PC-3 (cell line): ENCODE data around the gene NAB1. TPM values are rescaled to one million over a fixed set of nuclear protein-coding genes. Genes with fewer than 3 reads are reported as not detected.

Source experiments
- ATAC-seq: fragments of 200-7000 bp; cut with Tn5 transposase; 2 replicates; pipeline ENCODE4 v1.9.1; 2020; ENCODE audit warnings: mild to moderate bottlenecking, moderate library complexity
- BruUV-seq: library from RNA; stranded (reverse); fragments of 400-500 nt; replicated peaks from 2 replicates; lab custom pipeline; 2021; lab: Mats Ljungman, UMichigan
- CTCF ChIA-PET: fragments of 300-600 bp; sonication (Branson Sonifier 250); formaldehyde crosslinking; loops from one replicate; lab custom pipeline; 2022; ENCODE audit warnings: antibody characterized with exemption; lab: Charles Lee
- POLR2A ChIA-PET: fragments of 300-600 bp; sonication (Branson Sonifier 250); formaldehyde crosslinking; loops from one replicate; lab custom pipeline; 2022; ENCODE audit warnings: antibody characterized with exemption; ENCODE audit not compliant: unreplicated experiment; lab: Charles Lee
- DNase-seq: peaks from one replicate; pipeline ENCODE4 v3.0.0-alpha.2; 2015
- H2AFZ ChIP-seq: fragments of 300-600 bp; sonication (generic); 2 replicates; pipeline ENCODE4 v1.6.0; 2016; ENCODE audit warnings: antibody characterized with exemption, low read length
- H3F3A ChIP-seq: fragments of 300-600 bp; sonication (generic); one replicate; pipeline ENCODE4 v1.6.0; 2017; ENCODE audit warnings: antibody characterized with exemption, low read length, control low read depth, mild to moderate bottlenecking; ENCODE audit not compliant: unreplicated experiment
- H3K27ac ChIP-seq: fragments of 300-600 bp; sonication (generic); 2 replicates; pipeline ENCODE4 v1.5.1; 2016; ENCODE audit warnings: mild to moderate bottlenecking, low read length
- H3K27me3 ChIP-seq: fragments of 300-600 bp; sonication (generic); 2 replicates; pipeline ENCODE4 v1.6.1; 2016; ENCODE audit warnings: low read length, mixed read lengths
- H3K36me3 ChIP-seq: fragments of 300-600 bp; sonication (generic); 2 replicates; pipeline ENCODE4 v1.6.1; 2016; ENCODE audit warnings: low read depth, mixed run types, low read length, mixed read lengths
- H3K4me1 ChIP-seq: fragments of 300-600 bp; sonication (generic); 2 replicates; pipeline ENCODE4 v1.5.1; 2016; ENCODE audit warnings: low read length; ENCODE audit not compliant: insufficient read depth
- H3K4me2 ChIP-seq: fragments of 300-600 bp; sonication (generic); 2 replicates; pipeline ENCODE4 v1.6.0; 2016; ENCODE audit warnings: low read length
- H3K4me3 ChIP-seq: fragments of 300-600 bp; sonication (generic); 2 replicates; pipeline ENCODE4 v1.5.1; 2016; ENCODE audit warnings: mild to moderate bottlenecking, low read length, mixed read lengths
- H3K79me2 ChIP-seq: fragments of 300-600 bp; sonication (generic); 2 replicates; pipeline ENCODE4 v1.6.1; 2017; ENCODE audit warnings: low read length, mixed read lengths
- H3K9ac ChIP-seq: fragments of 300-600 bp; sonication (generic); 2 replicates; pipeline ENCODE4 v1.6.0; 2016; ENCODE audit warnings: mild to moderate bottlenecking, low read length
- H3K9me2 ChIP-seq: fragments of 300-600 bp; sonication (generic); replicated peaks from 2 replicates; pipeline ENCODE4 v1.6.1; 2016; ENCODE audit warnings: mixed run types, low read length, mixed read lengths
- H3K9me3 ChIP-seq: fragments of 300-600 bp; sonication (generic); 2 replicates; pipeline ENCODE4 v1.6.1; 2016; ENCODE audit warnings: low read length, mixed read lengths
- H4K20me1 ChIP-seq: fragments of 300-600 bp; sonication (generic); 2 replicates; pipeline ENCODE4 v1.6.1; 2016; ENCODE audit warnings: low read length, mixed read lengths
- EZH2 ChIP-seq: fragments of 300-600 bp; sonication (generic); IDR thresholded peaks from one replicate; pipeline ENCODE4 v1.6.1; 2017; ENCODE audit warnings: antibody characterized with exemption, mild to moderate bottlenecking, low read length; ENCODE audit not compliant: unreplicated experiment
- EZH2phosphoT487 ChIP-seq: fragments of 300-600 bp; sonication (generic); IDR thresholded peaks from 2 replicates; pipeline ENCODE4 v1.6.1; 2018; ENCODE audit warnings: mild to moderate bottlenecking, antibody characterized with exemption, low read length, borderline replicate concordance
- intact Hi-C: fragments of 100-400 bp; cut with micrococcal nuclease; formaldehyde crosslinking; loops from 2 replicates; pipeline ENCODE4 v1.9.0; 2023
- total RNA-seq: library from RNA; depleted of rRNA; stranded (reverse); fragments of >200 nt; gene quantifications from 2 replicates; pipeline ENCODE4 v1.2.3, GENCODE V29; 2014
- TF ChIP-seq, protein P1 (sequence below): fragments of 300-600 bp; sonication (generic); conservative IDR thresholded peaks from 2 replicates; pipeline ENCODE4 v1.5.1; 2017; ENCODE audit warnings: antibody characterized with exemption, low read depth, mild to moderate bottlenecking, low read length

NAB1 gene
- total RNA-seq, 1 experiment from 2014 or later = 23.1 TPM

DNA sequence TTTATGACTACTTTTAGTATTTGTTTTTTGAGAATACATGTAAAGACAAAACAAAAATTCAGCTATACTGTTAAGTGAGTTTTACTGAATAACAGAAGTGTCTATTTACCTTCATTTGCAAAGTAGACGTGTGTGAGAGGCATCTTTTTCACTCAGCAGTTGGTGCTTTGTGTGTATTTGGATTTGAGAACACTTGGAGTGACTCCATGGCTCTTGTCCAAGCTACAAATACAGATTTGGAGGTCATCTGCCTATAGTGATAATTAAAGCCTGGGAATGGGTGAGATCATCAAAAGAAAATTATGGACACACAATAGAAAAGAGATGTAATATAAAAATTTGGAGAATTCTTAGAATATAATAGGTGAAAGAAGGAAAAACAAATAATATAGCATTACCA, 6.2 kb downstream of the NAB1 start:
- TF ChIP-seq EZH2phosphoT487 = no peak
- TF ChIP-seq, protein P1, sequence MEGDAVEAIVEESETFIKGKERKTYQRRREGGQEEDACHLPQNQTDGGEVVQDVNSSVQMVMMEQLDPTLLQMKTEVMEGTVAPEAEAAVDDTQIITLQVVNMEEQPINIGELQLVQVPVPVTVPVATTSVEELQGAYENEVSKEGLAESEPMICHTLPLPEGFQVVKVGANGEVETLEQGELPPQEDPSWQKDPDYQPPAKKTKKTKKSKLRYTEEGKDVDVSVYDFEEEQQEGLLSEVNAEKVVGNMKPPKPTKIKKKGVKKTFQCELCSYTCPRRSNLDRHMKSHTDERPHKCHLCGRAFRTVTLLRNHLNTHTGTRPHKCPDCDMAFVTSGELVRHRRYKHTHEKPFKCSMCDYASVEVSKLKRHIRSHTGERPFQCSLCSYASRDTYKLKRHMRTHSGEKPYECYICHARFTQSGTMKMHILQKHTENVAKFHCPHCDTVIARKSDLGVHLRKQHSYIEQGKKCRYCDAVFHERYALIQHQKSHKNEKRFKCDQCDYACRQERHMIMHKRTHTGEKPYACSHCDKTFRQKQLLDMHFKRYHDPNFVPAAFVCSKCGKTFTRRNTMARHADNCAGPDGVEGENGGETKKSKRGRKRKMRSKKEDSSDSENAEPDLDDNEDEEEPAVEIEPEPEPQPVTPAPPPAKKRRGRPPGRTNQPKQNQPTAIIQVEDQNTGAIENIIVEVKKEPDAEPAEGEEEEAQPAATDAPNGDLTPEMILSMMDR = no peak
- no peak for TF ChIP-seq EZH2
- H2AFZ ChIP-seq = no peak overlapping the region
- H3K79me2 ChIP-seq = peaks cover 89% of the 10 kb centered on the region
- H3K9ac ChIP-seq = no peak overlapping the region
- no peaks in the 10 kb centered on the region for H3K9me2 ChIP-seq
- BruUV-seq = no TSS peak
- peaks cover 13% of the 10 kb centered on the region for H3K4me1 ChIP-seq
- no peak for DNase-seq
- H3F3A ChIP-seq = no peaks in the 10 kb centered on the region
- H3K27ac ChIP-seq = no peak overlapping the region
- no peaks in the 10 kb centered on the region; the same call in 1 of the 2 replicates for H3K36me3 ChIP-seq
- POLR2A ChIA-PET = interaction anchor here (0.6 kb wide), 1 partner anchor 623 kb away, joined by 9 read pairs; no protein-coding TSS in a partner anchor
- H4K20me1 ChIP-seq = no peaks in the 10 kb centered on the region
- no peaks in the 10 kb centered on the region for H3K27me3 ChIP-seq
- ATAC-seq = no peak
- CTCF ChIA-PET = no interaction called here
- no peak overlapping the region for H3K4me2 ChIP-seq
- no peaks in the 10 kb centered on the region for H3K9me3 ChIP-seq
- intact Hi-C loops = no loop called here
- no peak overlapping the region for H3K4me3 ChIP-seq

DNA sequence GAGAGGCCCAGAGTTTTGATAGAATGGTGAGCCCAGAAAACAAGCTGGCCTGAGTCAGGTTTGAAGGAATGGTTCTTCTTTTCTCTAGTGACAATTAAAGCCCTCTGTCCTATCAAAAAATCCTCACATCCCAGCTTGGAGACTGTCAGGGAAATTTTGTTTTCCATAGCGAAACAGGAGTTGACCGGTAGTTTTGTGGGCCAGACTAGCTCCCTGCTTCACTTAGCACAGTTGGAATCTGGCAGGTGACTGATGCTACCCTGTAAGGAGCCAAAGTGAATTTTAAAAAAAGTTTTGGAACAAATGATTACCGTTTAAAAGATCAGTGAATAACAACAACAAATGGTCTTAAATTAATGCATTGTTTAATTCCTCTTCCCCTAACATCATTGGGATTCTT, 6.7 kb downstream of the NAB1 start:
- H3K27me3 ChIP-seq = no peaks in the 10 kb centered on the region
- intact Hi-C loops = no loop called here
- no peak overlapping the region for H2AFZ ChIP-seq
- H3K36me3 ChIP-seq = no peaks in the 10 kb centered on the region; the same call in 1 of the 2 replicates
- H3K27ac ChIP-seq = no peak overlapping the region
- ChIA-PET POLR2A (no interaction called here), CTCF (interaction anchor here (0.6 kb wide), 1 partner anchor 567 kb away, joined by 3 read pairs; no protein-coding TSS in a partner anchor)
- no peak overlapping the region for H3K9ac ChIP-seq
- DNase-seq (no peak), ATAC-seq (no peak)
- H3K79me2 ChIP-seq = peaks cover 84% of the 10 kb centered on the region
- no peak overlapping the region for H3K4me2 ChIP-seq
- H3K4me3 ChIP-seq = no peak overlapping the region
- H4K20me1 ChIP-seq = no peaks in the 10 kb centered on the region
- H3K9me2 ChIP-seq = no peaks in the 10 kb centered on the region
- TF ChIP-seq, protein P1 = no peak
- no peak for TF ChIP-seq EZH2phosphoT487
- no peak for TF ChIP-seq EZH2
- no TSS peak for BruUV-seq
- H3K9me3 ChIP-seq = no peaks in the 10 kb centered on the region
- H3F3A ChIP-seq = no peaks in the 10 kb centered on the region
- H3K4me1 ChIP-seq = peaks cover 12% of the 10 kb centered on the region

DNA sequence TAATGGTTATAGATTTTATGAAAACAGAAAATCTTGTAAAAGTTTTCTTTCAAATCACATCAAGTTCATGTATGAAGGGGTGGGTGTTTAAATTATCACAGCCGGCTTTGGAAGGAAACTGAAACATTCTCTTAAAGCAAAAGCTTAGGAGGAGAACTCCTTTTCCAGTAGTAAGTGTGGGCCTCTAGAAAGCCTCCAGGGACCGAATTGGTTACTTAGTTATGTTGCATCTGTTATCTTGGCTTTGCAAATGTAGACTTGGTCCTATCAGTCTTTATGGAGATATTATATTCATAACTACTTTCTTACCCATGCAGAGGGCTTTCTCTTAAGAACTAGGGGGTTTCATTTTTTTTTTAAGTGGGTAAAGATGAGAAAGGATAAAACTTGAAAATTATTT, 7.4 kb downstream of the NAB1 start:
- Histone ChIP-seq H3K79me2 (peaks cover 77% of the 10 kb centered on the region), H4K20me1 (no peaks in the 10 kb centered on the region), H3K27me3 (no peaks in the 10 kb centered on the region), H3K4me1 (peaks cover 4% of the 10 kb centered on the region), H3F3A (no peaks in the 10 kb centered on the region), H3K27ac (no peak overlapping the region), H3K9ac (no peak overlapping the region), H2AFZ (no peak overlapping the region), H3K4me3 (no peak overlapping the region), H3K36me3 (no peaks in the 10 kb centered on the region; the same call in 1 of the 2 replicates), H3K4me2 (no peak overlapping the region), H3K9me3 (no peaks in the 10 kb centered on the region), H3K9me2 (no peaks in the 10 kb centered on the region)
- ChIA-PET CTCF (interaction anchor here (0.6 kb wide), 1 partner anchor 568 kb away, joined by 3 read pairs; no protein-coding TSS in a partner anchor), POLR2A (no interaction called here)
- TF ChIP-seq, protein P1 = no peak
- TF ChIP-seq EZH2 (no peak), EZH2phosphoT487 (no peak)
- ATAC-seq (no peak), DNase-seq (no peak)
- intact Hi-C loops = no loop called here
- BruUV-seq = no TSS peak
